PFSK-1 (cell line): ENCODE data around the gene PGM3.

ENCODE experiments used
- FOXP2 ChIP-seq: optimal IDR thresholded peaks from 2 replicates; pipeline ENCODE3; 2011; ENCODE audit warnings: borderline replicate concordance, control low read depth, inconsistent platforms; ENCODE audit not compliant: insufficient read depth; ENCODE audit errors: extremely low read length, extremely low read depth
- TAF1 ChIP-seq: IDR thresholded peaks from 2 replicates; pipeline ENCODE4 v1.6.1; 2012; ENCODE audit warnings: low read length, control low read depth, borderline replicate concordance; ENCODE audit not compliant: insufficient read depth

DNA sequence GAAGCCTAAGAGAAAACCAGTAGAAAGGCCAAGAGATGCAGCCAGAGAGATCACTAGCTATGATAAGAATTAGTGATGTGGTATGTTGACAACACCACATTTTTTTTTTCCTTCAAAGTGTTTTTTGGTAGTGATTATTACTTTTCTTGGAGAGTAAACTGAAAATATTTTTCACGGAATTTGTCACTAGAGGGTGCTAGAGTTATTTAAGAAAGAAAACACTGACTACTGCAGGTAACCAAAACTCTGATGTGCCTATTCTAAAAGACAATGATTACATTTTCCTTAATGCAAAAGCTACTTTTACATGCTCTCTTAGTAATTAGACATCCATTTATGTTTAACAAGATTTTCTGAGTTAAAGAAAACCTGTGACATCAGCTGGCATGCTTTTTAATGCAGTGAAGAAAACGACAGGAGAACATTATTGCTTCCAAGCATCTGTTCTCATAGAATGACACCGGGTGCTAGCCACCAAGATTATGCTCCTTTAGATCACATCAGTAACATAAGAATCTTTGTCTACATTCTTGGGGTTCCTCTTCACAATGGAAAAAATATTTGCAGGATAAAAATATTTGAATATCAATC, 28.9 kb upstream of the PGM3 start:
- TF ChIP-seq TAF1 (no peak), FOXP2 (no peak)
